LNCAP (cell line): ENCODE measurements around the gene MMP13.

Experiments used
- CTCF ChIP-seq: fragments of 450-650 bp; IDR thresholded peaks from 2 replicates; pipeline ENCODE4 v1.5.1; 2017; ENCODE audit warnings: mild to moderate bottlenecking

The MMP13 gene

DNA sequence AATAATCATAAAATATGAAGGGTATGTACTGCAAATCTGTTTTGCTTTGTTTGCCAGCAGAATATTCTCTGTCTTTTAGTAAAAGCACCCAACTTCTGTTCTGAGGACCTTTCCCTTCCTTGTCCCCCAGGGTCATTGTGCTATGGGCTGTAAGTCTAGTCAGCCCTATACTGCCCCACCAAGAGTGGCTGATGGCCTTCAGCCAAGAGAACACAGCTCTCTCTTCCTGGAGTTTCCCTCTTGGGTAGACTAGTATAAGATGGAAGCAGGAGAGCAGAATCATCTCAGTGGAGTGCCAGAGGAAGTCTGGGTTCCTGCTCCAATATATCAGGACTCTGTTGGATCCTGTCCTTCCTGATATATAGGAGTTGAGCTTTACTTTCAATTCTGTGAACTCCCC lies 29.0 kb downstream of the MMP13 start:
- TF ChIP-seq CTCF = no peak

- no peak for TF ChIP-seq CTCF
Observed at GRCh38 chr11:102925988-102926387, 29.5 kb downstream of the MMP13 start.

GRCh38 chr11:102924851-102925380 lies 30.6 kb downstream of the MMP13 start:
- no peak for TF ChIP-seq CTCF

DNA sequence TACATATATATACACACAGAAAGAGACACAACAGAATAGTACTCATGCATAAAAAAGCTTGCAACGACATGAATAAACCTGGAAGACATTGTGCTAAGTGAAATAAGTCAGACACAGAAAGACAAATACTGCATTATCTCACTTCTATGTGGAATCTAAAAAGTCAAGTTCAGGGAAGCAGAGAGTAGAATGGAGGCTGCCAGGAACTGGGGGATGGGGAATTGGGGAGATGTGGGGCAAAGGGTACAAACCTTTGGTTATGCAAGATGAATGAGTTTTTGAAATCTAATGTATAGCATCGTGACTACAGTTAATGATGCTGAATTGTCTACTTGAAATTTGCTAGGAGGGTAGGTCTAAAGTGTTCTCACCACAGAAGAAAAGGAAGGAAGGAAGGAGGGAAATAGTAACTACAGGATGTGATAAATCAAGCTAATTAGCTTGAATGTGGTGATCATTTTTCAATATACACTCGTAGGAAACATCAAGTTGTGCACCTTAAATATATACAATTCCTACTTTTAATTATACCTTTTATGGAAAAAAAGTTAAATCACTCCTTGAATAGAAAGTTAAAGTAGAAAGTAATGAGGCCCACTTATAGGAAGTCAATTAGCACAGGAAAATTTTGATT lies 33.8 kb downstream of the MMP13 start:
- TF ChIP-seq CTCF = no peak

GRCh38 chr11:102920118-102920684 lies 35.3 kb downstream of the MMP13 start:
- no peak for TF ChIP-seq CTCF

DNA sequence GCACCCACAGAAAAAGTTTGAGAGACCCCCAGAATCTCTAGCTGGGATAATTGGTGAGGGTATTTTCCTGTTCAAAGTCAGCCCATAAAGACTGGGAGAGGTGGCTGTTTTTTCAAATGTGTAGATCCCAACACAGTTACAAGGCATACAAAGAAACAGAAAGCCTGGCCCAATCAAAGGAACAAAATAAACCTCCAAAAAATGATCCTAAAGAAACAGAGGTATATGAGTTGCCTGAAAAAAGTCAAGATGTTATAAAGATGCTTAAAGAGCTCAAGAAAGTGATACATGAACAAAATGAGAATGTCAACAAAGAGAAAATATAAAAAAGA lies 40.5 kb downstream of the MMP13 start:
- TF ChIP-seq CTCF = no peak; the same call in 1 of the 2 replicates

- TF ChIP-seq CTCF = peak; percentile 69
Observed at GRCh38 chr11:102914238-102915043, 41.1 kb downstream of the MMP13 start.
